HEK293 (cell line): ENCODE measurements around the gene POLR1E.

Source experiments
- CTCF ChIA-PET: fragments of 350-600 bp; formaldehyde crosslinking; extraction: SDS; loops from one replicate; lab custom pipeline; 2021; ENCODE audit warnings: antibody characterized with exemption; lab: Yijun Ruan, JAX
- POLR2A ChIA-PET: fragments of 300-600 bp; formaldehyde crosslinking; extraction: SDS; loops from one replicate; lab custom pipeline; 2020; ENCODE audit warnings: antibody characterized with exemption, inconsistent platforms; lab: Yijun Ruan, JAX
- H3K27ac ChIP-seq: fragments of 200-500 bp; sonication (Bioruptor generic); 2 replicates; pipeline ENCODE4 v1.5.1; 2014; ENCODE audit warnings: low read depth, low read length, control low read depth, inconsistent platforms; ENCODE audit errors: extremely low read depth
- H3K36me3 ChIP-seq, 2 experiments: fragments of 200-500 bp in 1 of 2; sonication (Bioruptor generic) in 1 of 2; 1 replicate in 1 of 2; 2 replicates in 1 of 2; pipeline ENCODE4 v1.5.1; 2014 to 2017; ENCODE audit warnings: inconsistent platforms in 2 of 2, low read length in 2 of 2; ENCODE audit not compliant: control insufficient read depth in 2 of 2, insufficient read depth in 1 of 2
- H3K4me1 ChIP-seq: fragments of 200-500 bp; sonication (Bioruptor generic); 2 replicates; pipeline ENCODE4 v1.5.1; 2014; ENCODE audit warnings: mild to moderate bottlenecking, low read length, inconsistent platforms; ENCODE audit not compliant: control insufficient read depth, insufficient read depth
- H3K4me3 ChIP-seq: 2 replicates; pipeline ENCODE4 v1.5.1; 2011; ENCODE audit warnings: low read depth, mild to moderate bottlenecking, control low read depth, low read length, moderate library complexity
- H3K9me3 ChIP-seq: fragments of 200-500 bp; sonication (Bioruptor generic); 2 replicates; pipeline ENCODE4 v1.5.1; 2014; ENCODE audit warnings: low read depth, low read length, inconsistent platforms; ENCODE audit not compliant: control insufficient read depth, insufficient read depth
- AEBP2 ChIP-seq: fragments of 450-650 bp; formaldehyde crosslinking; IDR thresholded peaks from 2 replicates; pipeline ENCODE4 v1.5.1; 2016; ENCODE audit warnings: missing biosample characterization, missing genetic modification characterization, borderline replicate concordance
- BCL11A ChIP-seq: fragments of 450-650 bp; formaldehyde crosslinking; IDR thresholded peaks from 2 replicates; pipeline ENCODE4 v1.5.1; 2016; ENCODE audit warnings: low read depth, missing biosample characterization, missing genetic modification characterization
- GFI1B ChIP-seq: fragments of 450-650 bp; formaldehyde crosslinking; IDR thresholded peaks from 2 replicates; pipeline ENCODE4 v1.5.1; 2016; ENCODE audit warnings: missing biosample characterization, missing genetic modification characterization
- MEIS1 ChIP-seq: sonication (generic); formaldehyde crosslinking; IDR thresholded peaks from 2 replicates; pipeline ENCODE4 v1.8.1; 2022; ENCODE audit warnings: missing genetic modification reagents, mild to moderate bottlenecking, borderline replicate concordance
- PATZ1 ChIP-seq: fragments of 450-650 bp; formaldehyde crosslinking; IDR thresholded peaks from 2 replicates; pipeline ENCODE4 v1.5.1; 2016; ENCODE audit warnings: missing biosample characterization, missing genetic modification characterization
- PBX3 ChIP-seq: sonication (generic); formaldehyde crosslinking; IDR thresholded peaks from 2 replicates; pipeline ENCODE4 v1.8.1; 2022; ENCODE audit warnings: mild to moderate bottlenecking, moderate library complexity, missing genetic modification reagents
- SCRT2 ChIP-seq: fragments of 450-650 bp; formaldehyde crosslinking; IDR thresholded peaks from 2 replicates; pipeline ENCODE4 v1.5.1; 2016; ENCODE audit warnings: missing biosample characterization, missing genetic modification characterization
- TSHZ1 ChIP-seq: fragments of 450-650 bp; formaldehyde crosslinking; IDR thresholded peaks from 2 replicates; pipeline ENCODE4 v1.5.1; 2016; ENCODE audit warnings: missing biosample characterization, missing genetic modification characterization, borderline replicate concordance
- ZBTB44 ChIP-seq: fragments of 450-650 bp; IDR thresholded peaks from 2 replicates; pipeline ENCODE4 v1.5.1; 2018; ENCODE audit warnings: missing biosample characterization, mild to moderate bottlenecking, missing genetic modification characterization
- ZFP41 ChIP-seq: fragments of 450-650 bp; formaldehyde crosslinking; IDR thresholded peaks from 2 replicates; pipeline ENCODE4 v1.5.1; 2016; ENCODE audit warnings: missing biosample characterization, missing genetic modification characterization, borderline replicate concordance
- ZNF10 ChIP-seq: fragments of 450-650 bp; formaldehyde crosslinking; IDR thresholded peaks from 2 replicates; pipeline ENCODE4 v1.5.1; 2017; ENCODE audit warnings: missing biosample characterization, missing genetic modification characterization
- ZNF174 ChIP-seq: fragments of 450-650 bp; formaldehyde crosslinking; IDR thresholded peaks from 2 replicates; pipeline ENCODE4 v1.5.0; 2017; ENCODE audit warnings: missing biosample characterization, mild to moderate bottlenecking, missing genetic modification characterization
- ZNF184 ChIP-seq: fragments of 450-650 bp; IDR thresholded peaks from 2 replicates; pipeline ENCODE4 v1.5.1; 2018; ENCODE audit warnings: missing biosample characterization, mild to moderate bottlenecking, missing genetic modification characterization
- ZNF214 ChIP-seq: fragments of 450-650 bp; formaldehyde crosslinking; IDR thresholded peaks from 2 replicates; pipeline ENCODE4 v1.5.1; 2017; ENCODE audit warnings: missing biosample characterization, mild to moderate bottlenecking, missing genetic modification characterization, borderline replicate concordance
- ZNF324 ChIP-seq: fragments of 450-650 bp; formaldehyde crosslinking; IDR thresholded peaks from 2 replicates; pipeline ENCODE4 v1.5.1; 2016; ENCODE audit warnings: missing biosample characterization, missing genetic modification characterization
- ZNF548 ChIP-seq: fragments of 450-650 bp; formaldehyde crosslinking; IDR thresholded peaks from 2 replicates; pipeline ENCODE4 v1.5.1; 2016; ENCODE audit warnings: missing biosample characterization, missing genetic modification characterization
- ZNF571 ChIP-seq: fragments of 450-650 bp; formaldehyde crosslinking; IDR thresholded peaks from 2 replicates; pipeline ENCODE4 v1.5.0; 2017; ENCODE audit warnings: missing biosample characterization, missing genetic modification characterization
- ZNF600 ChIP-seq: fragments of 450-650 bp; formaldehyde crosslinking; IDR thresholded peaks from 2 replicates; pipeline ENCODE4 v1.5.1; 2016; ENCODE audit warnings: missing biosample characterization, missing genetic modification characterization
- ZNF629 ChIP-seq: fragments of 450-650 bp; formaldehyde crosslinking; IDR thresholded peaks from 2 replicates; pipeline ENCODE4 v1.5.1; 2017; ENCODE audit warnings: missing biosample characterization, missing genetic modification characterization
- ZNF776 ChIP-seq: fragments of 450-650 bp; formaldehyde crosslinking; IDR thresholded peaks from 2 replicates; pipeline ENCODE4 v1.5.0; 2017; ENCODE audit warnings: missing biosample characterization, missing genetic modification characterization, borderline replicate concordance
- ZXDB ChIP-seq: fragments of 450-650 bp; formaldehyde crosslinking; IDR thresholded peaks from 2 replicates; pipeline ENCODE4 v1.5.1; 2016; ENCODE audit warnings: missing biosample characterization, missing genetic modification characterization

The POLR1E gene

GRCh38 chr9:37480759-37481158, 5.0 kb upstream of the POLR1E start:
- POLR2A ChIA-PET, result interaction anchor here (0.9 to 1.7 kb wide), 2 partner anchors 15 to 58 kb away, joined by 3 to 12 read pairs; partner anchors contain the start of genes GRHPR and ZBTB5
- TF ChIP-seq MEIS1 (CRISPR knock-in tag), result no peak
- no peak for TF ChIP-seq AEBP2 (tag by site-specific recombination)
- TF ChIP-seq ZNF214 (tag by site-specific recombination), result no peak
- TF ChIP-seq ZNF184 (tag by site-specific recombination), result no peak
- no peak for TF ChIP-seq PBX3
- no peak for TF ChIP-seq ZXDB (tag by site-specific recombination)
- TF ChIP-seq ZNF10 (tag by site-specific recombination), result no peak
- TF ChIP-seq ZFP41 (tag by site-specific recombination), result no peak
- TF ChIP-seq PATZ1 (tag by site-specific recombination), result no peak
- no peak for TF ChIP-seq ZNF629
- TF ChIP-seq ZNF600, result no peak
- TF ChIP-seq ZNF174, result no peak
- Histone ChIP-seq H3K4me3 (no peak overlapping the region), H3K36me3 (no peaks in the 10 kb centered on the region), H3K4me1 (no peaks in the 10 kb centered on the region), H3K9me3 (no peaks in the 10 kb centered on the region), H3K27ac (no peak overlapping the region)
- CTCF ChIA-PET, result interaction anchor here (0.6 to 1.8 kb wide), 15 partner anchors 10 to 1191 kb away, joined by 3 to 8 read pairs (median 4); partner anchors contain the start of gene EXOSC3

GRCh38 chr9:37486256-37486615, 488 bp downstream of the POLR1E start:
- CTCF ChIA-PET, result interaction anchor here (0.9 to 1.1 kb wide), 2 partner anchors 108 to 778 kb away, joined by 3 read pairs; no protein-coding TSS in a partner anchor
- peak overlapping the region; percentile 24; the same call in 1 of the 2 replicates for H3K27ac ChIP-seq
- POLR2A ChIA-PET, result interaction anchor here (1.1 to 3.3 kb wide), 14 partner anchors 9 to 315 kb away, joined by 3 to 39 read pairs (median 6); partner anchors contain the start of genes DCAF10, FBXO10, GRHPR and TOMM5
- H3K36me3 ChIP-seq, result peaks cover 2 to 40% of the 10 kb centered on the region in 2 experiments; a peak in 2 of 3 replicates
- peak overlapping the region; percentile 65 for H3K4me3 ChIP-seq
- no peaks in the 10 kb centered on the region for H3K9me3 ChIP-seq
- H3K4me1 ChIP-seq, result no peaks in the 10 kb centered on the region
- TF ChIP-seq BCL11A (tag by site-specific recombination), result no peak
- TF ChIP-seq ZBTB44 (tag by site-specific recombination), result no peak
- no peak for TF ChIP-seq GFI1B (tag by site-specific recombination)
- no peak for TF ChIP-seq ZNF571 (tag by site-specific recombination)
- no peak for TF ChIP-seq TSHZ1 (tag by site-specific recombination)
- TF ChIP-seq ZNF776 (tag by site-specific recombination), result no peak
- TF ChIP-seq SCRT2 (tag by site-specific recombination), result no peak
- TF ChIP-seq ZNF548 (tag by site-specific recombination), result 0 out of 2 replicates have a peak, but pooled peaks have one; percentile 16
- TF ChIP-seq ZNF324 (tag by site-specific recombination), result no peak
- 0 out of 2 replicates have a peak, but pooled peaks have one; percentile 1 for TF ChIP-seq PATZ1 (tag by site-specific recombination)
